ENCODE data around the gene LYPD5. TPM values are rescaled to one million over a fixed set of nuclear protein-coding genes. Genes with fewer than 3 reads are reported as not detected.
"Not testable (repeated sequence)": the region's sequence is repeated elsewhere in the genome, so short reads cannot be mapped to it uniquely, and the experiment has no call there.

Gene LYPD5
- total RNA-seq, 3 donors from 2014 or later = 0.61 to 4.8 (median 3.9) TPM

GRCh38 chr19:43767316-43767715 is 34.9 kb downstream of the LYPD5 start:
- no peak overlapping the region for H3K4me3 ChIP-seq
- ATAC-seq = no peak
- DNase-seq = no peak
- no peak for TF ChIP-seq CTCF (IDR thresholded peaks at IDR 0.05)
- H3K9me3 ChIP-seq = no peaks in the 10 kb centered on the region
- intact Hi-C loops (cut with DNase I, micrococcal nuclease) = no loop called here
- H3K36me3 ChIP-seq (ENCODE audit: low read depth) = no peaks in the 10 kb centered on the region
- peaks cover 42% of the 10 kb centered on the region for H3K4me1 ChIP-seq (ENCODE audit: low read depth)

- Histone ChIP-seq H3K9me3 (no peaks in the 10 kb centered on the region), H3K4me1 (ENCODE audit: low read depth) (peaks cover 44% of the 10 kb centered on the region), H3K4me3 (no peak overlapping the region), H3K36me3 (ENCODE audit: low read depth) (no peaks in the 10 kb centered on the region)
- intact Hi-C loops (cut with DNase I, micrococcal nuclease) = no loop called here
- ATAC-seq (no peak), DNase-seq (no peak)
- TF ChIP-seq CTCF (IDR thresholded peaks at IDR 0.05) = no peak
These were observed 35.5 kb downstream of the LYPD5 start for GRCh38 chr19:43766755-43767043.

GRCh38 chr19:43765109-43765876 is 37.0 kb downstream of the LYPD5 start:
- Histone ChIP-seq H3K36me3 (ENCODE audit: low read depth) (no peaks in the 10 kb centered on the region), H3K4me3 (no peak overlapping the region), H3K9me3 (no peaks in the 10 kb centered on the region), H3K4me1 (ENCODE audit: low read depth) (peaks cover 44% of the 10 kb centered on the region)
- peak; percentile 63 for ATAC-seq
- intact Hi-C loops (cut with DNase I, micrococcal nuclease) = no loop called here
- DNase-seq = peak; percentile 54 to 86 (median 66)
- no peak for TF ChIP-seq CTCF (IDR thresholded peaks at IDR 0.05)

- H3K4me1 ChIP-seq (ENCODE audit: low read depth) = peaks cover 43% of the 10 kb centered on the region
- H3K36me3 ChIP-seq (ENCODE audit: low read depth); H3K9me3 ChIP-seq; ATAC-seq; H3K4me3 ChIP-seq; DNase-seq; intact Hi-C loops (cut with DNase I, micrococcal nuclease): not testable (repeated sequence)
These were observed 37.6 kb downstream of the LYPD5 start for GRCh38 chr19:43764684-43765083.

- Histone ChIP-seq H3K36me3 (ENCODE audit: low read depth) (no peaks in the 10 kb centered on the region), H3K9me3 (no peaks in the 10 kb centered on the region), H3K4me3 (no peak overlapping the region), H3K4me1 (ENCODE audit: low read depth) (peaks cover 32% of the 10 kb centered on the region)
- intact Hi-C loops (cut with DNase I, micrococcal nuclease) = no loop called here
- DNase-seq = no peak
- no peak for TF ChIP-seq CTCF (IDR thresholded peaks at IDR 0.05)
- no peak for ATAC-seq
These were observed 38.7 kb downstream of the LYPD5 start for GRCh38 chr19:43763473-43763939.

GRCh38 chr19:43762814-43763213 is 39.4 kb downstream of the LYPD5 start:
- DNase-seq = no peak
- no peak for TF ChIP-seq CTCF (IDR thresholded peaks at IDR 0.05)

More at GRCh38 chr19:43762814-43763213, 39.4 kb downstream of the LYPD5 start:
- Histone ChIP-seq H3K36me3 (ENCODE audit: low read depth) (no peaks in the 10 kb centered on the region), H3K4me3 (no peak overlapping the region), H3K9me3 (no peaks in the 10 kb centered on the region), H3K4me1 (ENCODE audit: low read depth) (peaks cover 30% of the 10 kb centered on the region)
- intact Hi-C loops (cut with DNase I, micrococcal nuclease) = no loop called here
- ATAC-seq = no peak

All from mucosa of descending colon (tissue), 3 donors.